GM19351 (cell line): ENCODE measurements around the gene GARIN1A.

Experiments used
- ATAC-seq: cut with Tn5 transposase; IDR thresholded peaks from one replicate; pipeline ENCODE4 v1.9.1; 2021; ENCODE audit warnings: mild to moderate bottlenecking, moderate library complexity; ENCODE audit not compliant: unreplicated experiment

The GARIN1A gene

DNA sequence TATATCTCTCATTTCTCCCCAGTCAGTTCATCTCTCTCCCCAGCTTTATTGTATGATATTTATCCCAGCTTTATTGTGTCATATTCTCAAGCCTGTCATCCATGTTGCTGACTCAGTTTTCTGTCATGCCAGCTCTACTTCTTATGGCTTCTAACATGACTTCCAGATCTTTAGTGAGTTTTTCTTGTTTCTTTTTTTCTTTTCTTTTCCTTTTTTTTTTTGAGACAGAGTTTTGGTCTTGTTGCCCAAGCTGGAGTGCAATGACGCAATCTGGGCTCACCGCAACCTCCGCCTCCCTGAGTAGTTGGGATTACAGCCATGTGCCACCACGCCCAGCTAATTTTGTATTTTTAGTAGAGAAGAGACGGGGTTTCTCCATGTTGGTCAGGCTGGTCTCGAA is 38.4 kb downstream of the GARIN1A start:
- ATAC-seq: no peak

DNA sequence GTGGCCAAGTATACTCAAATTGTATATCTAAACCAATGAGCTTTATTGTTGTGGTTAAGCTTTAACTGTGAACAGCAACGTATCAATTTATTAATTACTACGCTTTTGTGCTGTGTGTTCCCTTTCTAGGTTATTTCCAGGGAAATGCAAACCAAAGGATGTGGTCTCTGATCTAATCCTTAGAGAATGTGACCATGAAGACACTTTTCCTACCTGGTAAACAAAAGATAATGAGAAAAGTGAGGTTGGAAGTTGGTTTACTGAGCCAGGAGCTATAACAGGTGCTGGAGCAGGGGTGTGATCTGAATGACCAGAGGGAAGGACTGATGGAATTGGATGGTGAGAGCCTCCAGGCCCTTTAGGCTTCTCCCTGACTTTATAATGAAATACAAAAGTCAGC is 41.7 kb downstream of the GARIN1A start:
- ATAC-seq: no peak

DNA sequence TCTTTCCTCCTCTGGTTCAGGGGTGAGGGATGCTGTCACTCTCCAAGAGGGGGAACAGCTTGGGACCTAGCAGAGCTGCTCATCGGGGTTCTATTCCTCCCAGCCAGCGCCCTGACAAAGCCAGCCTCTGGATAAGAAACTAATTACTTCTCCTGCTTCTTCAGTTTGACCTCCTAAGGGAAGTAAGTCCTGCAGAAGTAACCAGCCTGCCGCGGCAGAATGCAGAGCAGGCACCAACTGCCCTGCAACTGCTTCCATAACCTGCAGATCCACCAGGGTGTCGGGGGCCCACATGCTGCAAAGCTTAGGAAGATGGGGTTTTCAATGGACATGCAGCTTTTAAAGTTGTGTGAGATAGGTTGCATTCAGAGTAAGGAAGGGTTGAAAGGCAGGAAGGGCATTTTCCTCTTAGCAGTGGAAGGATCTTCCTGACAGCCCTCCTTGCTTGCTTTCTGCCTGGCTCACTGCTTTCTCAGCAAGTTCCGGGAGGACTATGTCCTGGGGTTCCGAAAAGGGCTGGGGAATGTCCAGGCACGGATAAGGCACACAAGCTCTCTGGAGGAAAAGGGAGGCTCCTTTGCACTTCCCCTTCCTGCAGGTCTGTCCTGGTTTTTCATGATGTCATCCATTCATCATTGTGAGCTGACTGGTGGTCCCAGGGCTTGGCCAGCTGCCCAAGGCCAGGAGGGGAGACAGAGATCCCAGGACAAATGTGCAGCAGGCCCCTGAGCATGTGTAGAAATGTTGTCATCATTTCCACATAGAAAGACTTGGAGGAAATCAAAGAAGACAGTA is 42.8 kb downstream of the GARIN1A start:
- no peak for ATAC-seq

DNA sequence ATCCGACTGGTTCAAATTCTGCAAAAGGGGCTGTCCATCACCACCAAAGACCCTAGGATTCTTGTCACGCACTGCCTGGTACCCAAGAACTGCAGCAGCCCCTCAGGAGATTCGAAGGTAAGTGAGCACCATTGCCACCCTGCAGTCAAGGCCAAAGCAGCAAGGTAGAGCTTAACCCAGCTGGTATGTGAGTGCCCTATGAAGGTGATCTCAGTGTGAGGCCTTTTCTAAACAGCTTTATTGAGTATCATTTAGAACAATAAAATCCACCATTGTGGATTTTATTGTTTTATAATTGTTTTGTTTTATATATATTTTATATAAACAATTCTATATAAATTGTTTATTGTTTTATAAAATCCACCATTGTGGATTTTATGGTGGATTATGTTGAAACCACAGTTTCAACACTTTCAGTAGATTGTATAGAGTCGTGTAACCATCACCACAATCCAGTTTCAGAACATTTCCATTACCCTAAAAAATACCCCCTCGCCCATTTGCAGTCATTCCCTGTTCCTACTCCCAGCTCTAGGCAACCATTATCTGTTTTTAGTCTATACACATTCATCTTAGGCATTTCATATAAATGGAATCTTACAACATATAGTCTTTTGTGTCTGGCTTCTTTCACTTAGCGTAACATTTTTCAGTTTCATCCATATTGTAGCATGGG is 47.0 kb downstream of the GARIN1A start:
- ATAC-seq: no peak

DNA sequence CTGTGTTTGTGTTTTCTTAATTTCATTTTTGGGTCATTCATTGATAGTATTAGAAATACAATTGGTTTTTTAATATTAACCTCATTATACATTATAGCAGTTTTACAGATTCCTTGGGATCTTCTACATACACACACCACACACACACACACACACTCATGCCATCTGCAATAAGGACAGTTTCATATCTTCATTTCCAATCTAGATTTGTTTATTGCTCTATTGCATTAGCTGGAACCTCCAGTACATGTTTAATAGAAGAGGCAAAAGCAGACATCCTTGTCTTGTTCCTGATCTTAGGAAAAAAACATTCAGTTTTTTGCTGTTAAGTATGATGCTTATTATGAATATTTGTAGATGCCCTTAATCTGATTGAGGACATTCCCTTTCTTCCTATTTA is 49.3 kb downstream of the GARIN1A start:
- ATAC-seq: no peak
